Right lobe of liver (tissue), 4 donors: ENCODE results near the gene MARCHF5.

Experiments used
- CTCF ChIP-seq, 4 donors: fragments of 200-600 bp in 3 of 4; fragments of 450-650 bp in 1 of 4; IDR thresholded peaks; one replicate each; pipeline versions ENCODE4 v1.5.1 to v1.8.0; 2016 to 2022; ENCODE audit warnings: antibody characterized with exemption in 4 of 4, mild to moderate bottlenecking in 2 of 4
- POLR2A ChIP-seq: fragments of 450-650 bp; IDR thresholded peaks from one replicate; pipeline ENCODE4 v1.6.1; 2017; ENCODE audit warnings: antibody characterized with exemption, mild to moderate bottlenecking
- donor health status: DM: no; HTN: no; CAD: no.
- donor health status: DM: no; HTN: no; CAD: no.
- donor health status: DM: no; HTN: yes; CAD: no.

- no peak for TF ChIP-seq CTCF (IDR thresholded peaks at IDR 0.05)
- TF ChIP-seq POLR2A, result no peak
Observed at GRCh38 chr10:92265687-92266258, 25.2 kb upstream of the MARCHF5 start.
